GM21360 (cell line): Measurements from ENCODE around the gene CCHCR1.

Experiments
- ATAC-seq: cut with Tn5 transposase; IDR thresholded peaks from one replicate; pipeline ENCODE4 v1.9.1; 2021; ENCODE audit warnings: mild to moderate bottlenecking, moderate library complexity; ENCODE audit not compliant: unreplicated experiment

CCHCR1 gene

DNA sequence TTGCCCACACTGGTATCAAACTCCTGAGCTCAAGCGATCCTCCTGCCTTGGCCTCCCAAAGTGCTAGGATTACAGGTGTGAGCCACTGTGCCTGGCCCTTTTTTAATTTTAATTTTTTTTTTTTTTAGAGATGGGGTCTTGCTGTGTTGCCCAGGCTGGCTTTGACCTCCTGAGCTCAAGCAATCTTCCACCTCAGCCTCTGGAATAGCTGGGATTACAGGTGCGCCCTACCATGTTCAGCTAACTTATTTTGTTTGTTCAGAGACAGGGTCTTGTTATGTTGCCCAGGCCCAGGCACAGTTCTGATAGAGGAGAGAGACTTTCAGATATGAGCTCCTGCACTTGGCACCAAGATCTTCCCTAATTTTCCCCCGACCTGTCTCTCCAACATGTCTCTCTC is 26.9 kb downstream of the CCHCR1 start:
- no peak for ATAC-seq

DNA sequence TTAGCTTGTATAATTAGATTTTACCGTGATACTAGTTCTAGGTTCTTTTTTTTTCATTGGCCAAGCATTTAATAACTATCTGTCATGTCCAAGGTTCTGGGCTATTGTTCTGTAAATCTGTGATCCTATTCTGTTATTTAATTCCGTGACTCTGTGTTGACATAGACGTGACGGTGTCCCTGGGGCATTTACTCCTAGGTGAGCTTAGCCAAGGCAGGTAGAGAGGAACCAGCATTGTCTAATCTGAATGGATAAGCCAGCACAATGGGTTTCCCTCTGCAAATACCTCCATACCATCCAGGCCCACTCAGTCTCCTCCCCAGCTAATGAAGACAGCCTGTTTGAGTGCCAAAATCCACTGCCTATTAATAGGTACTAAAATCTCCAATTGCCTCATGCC is 28.5 kb downstream of the CCHCR1 start:
- ATAC-seq = no peak

DNA sequence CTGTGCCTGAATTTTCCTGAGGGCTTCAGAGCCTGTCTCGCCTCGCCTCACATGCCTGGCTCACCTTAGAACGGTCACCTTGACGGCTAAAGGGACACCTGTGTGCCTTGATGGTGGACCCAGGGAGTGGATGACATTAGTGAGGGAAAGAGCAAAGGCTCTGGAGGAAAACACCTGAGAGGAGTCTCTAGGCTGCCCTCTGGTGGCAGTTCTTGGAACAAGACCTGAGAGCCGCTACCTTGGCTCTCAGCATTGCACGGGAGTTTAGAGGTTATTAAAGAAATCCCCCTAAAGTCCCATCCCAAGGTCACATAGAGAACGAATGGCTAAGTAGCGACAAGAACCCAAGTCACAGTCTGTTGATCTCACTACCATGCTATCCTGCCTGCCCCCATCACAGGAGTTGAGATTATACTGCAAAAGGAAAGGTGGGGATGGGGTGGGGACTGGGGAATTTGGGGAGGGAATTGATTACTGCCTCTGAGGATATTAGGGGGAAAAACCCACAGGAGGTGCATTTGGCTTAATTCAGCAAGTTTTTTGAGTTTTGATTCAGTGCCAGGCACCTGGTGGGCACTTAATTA is 29.4 kb downstream of the CCHCR1 start:
- ATAC-seq = no peak

DNA sequence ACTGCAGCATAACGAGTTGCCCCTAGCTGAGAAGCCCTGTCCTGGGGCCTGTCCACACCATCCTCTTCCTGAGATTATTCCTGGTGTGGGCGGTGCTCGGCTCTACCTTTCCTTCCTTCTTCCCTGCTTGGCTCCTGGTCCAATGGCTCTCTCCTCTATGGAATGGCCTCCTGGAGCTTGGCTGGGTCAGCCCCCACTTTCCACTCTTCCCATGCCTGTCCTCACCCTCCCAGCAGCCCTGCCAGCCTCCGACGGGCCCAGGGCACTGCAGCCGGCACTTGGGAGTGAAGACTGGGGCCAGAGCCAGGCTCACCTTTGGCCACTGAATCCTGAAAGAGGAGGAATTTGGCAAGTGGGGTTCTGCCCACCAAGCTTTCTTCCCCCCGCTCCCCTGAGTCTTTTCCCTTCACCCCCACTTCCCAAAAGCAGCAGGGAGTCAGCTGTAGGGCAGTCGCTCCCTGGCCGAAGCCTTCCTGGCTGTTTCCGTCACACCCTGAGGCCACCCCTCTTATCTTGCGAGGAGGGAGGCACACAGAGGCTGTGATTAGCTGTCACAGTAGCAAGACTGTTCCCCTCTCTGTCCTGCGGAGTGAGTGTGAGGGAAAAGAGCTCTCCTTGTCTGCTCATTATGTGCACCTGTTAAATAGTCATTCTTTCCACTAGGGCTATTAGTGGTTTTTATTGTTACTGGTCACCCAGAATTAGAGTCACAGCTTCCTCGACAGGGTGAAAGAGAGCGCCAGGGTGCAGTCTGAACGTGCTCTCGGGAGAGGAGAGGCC is 31.0 kb downstream of the CCHCR1 start:
- ATAC-seq = no peak

DNA sequence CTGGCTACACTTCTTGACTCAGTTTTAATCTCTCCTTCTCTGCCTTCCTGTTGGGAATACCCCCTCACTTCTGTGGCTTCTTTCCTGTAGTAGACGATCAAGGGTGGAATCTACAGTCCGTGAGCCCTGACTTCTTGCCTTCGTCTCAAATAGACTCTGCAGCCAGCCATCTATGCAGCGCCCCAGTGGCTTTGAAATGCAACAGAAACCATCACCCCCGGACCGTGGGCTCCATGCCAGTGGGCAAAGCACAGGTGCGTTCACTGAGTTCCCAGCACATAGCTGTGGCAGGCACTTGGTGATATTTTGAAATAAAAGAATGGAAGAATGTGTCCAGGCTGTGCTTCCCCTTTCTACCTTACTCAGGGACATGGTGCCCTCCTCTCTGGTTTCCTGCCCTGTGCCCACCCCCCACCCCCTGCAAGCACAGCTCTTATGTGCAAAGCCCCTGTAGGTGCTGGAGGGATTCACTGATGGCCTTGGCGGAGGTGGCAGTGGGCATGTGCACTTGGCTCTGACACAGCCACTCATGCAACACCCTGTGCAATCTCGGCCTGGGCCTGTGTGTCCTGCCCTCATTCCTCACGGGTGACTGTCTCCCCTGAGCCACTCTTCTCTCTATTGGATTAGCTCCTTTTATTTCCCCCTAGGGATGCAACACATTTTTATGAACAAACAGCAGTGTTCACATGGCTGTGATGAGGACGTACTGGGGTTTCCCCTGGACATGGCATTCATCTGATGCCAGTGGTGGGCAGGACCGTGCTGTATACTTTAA is 31.8 kb downstream of the CCHCR1 start:
- ATAC-seq = no peak

DNA sequence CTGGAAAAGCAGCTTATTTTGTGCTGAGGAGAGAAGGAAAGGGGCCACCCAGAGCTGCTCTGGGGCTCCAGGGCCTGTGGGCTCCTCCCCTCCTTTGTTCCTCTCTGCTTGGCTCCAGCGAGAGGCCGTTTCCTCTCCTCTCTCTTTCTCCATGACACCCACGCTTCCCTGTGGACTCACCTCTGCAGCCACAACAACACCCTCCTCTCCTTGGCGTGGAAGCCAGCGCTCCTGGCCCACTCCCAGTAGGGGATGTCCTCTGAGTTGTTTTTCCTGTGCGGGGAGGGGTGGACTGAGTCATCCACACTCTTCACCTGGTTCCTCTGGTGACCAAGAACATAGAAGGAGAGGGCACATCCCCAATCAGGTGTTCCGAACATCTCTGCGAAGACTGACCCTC is 32.4 kb downstream of the CCHCR1 start:
- no peak for ATAC-seq

DNA sequence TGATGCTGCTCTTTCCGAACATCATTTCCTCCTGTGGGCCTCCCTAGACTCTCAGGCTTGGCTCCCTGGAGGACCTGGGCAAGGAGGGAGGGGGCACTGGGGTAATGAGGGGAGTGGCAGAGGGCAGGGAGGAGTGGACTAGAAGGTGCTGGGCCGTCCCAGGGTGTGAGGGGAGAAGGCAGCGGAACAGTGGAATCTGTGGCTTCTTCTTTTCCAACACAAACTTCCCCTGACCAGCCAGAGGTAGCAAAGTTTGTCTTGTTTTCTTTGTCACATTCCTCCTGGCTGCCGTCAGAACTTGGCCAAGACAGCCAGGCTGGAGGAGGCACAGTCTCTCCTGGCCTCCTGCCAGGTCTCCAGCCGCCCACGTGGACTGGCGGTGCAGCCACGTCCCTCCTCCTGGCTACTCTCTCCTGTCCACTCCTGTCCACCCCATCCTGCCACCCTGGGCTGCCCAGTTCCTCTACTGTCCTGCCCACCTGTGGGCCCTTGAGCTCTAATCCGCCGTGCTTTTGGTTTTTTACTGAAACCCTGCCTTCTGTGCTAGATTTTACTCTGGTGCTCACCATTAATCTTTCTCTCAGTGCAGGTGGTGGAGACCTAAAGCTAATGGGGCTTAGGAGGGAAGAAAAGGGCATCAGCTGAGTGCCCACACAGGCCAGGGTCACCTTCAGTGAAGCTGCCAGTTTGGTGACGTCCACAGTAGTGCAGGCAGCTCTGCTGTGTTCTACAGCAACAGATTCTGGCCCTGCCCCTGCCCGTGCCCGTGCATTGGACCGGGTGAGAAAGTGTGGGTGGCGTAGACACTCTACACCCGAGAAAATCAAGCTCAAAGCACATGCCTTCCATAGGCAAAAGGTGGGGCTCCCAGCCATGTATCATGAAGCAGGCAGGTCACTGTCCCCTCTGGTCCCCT is 34.6 kb downstream of the CCHCR1 start:
- ATAC-seq = no peak

DNA sequence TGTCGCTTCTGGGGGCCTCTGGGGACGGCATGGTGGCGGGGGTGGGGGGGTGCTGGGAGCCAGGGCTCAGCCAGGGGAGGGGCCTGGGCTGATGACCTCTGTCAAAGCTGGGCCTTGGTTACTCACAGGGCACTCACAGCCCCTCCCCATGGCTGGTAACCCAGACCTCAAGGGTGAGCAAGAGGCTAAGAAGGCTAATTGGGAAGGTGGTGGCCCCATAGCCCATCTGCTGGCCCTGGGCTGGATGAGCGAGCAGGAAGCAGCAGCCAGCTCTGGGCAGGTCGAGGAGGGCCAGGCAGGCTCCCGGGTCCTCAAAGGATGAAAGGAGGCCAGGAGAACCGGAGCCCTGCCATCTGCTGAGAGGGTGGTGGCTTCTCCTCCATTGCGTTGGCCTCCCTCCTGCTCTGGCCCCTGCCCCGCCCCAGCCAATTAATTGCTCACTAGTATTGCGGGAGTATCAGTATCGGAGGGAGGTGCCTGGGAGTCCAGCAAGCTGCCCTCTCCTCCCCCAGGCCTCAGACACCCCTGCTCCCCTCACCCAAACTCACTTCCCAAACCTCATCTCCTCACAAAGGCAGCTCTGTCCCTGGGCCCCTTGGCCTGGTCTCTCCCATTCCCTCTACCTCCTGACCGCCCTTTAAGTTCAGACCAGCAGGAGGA is 36.3 kb downstream of the CCHCR1 start:
- no peak for ATAC-seq

DNA sequence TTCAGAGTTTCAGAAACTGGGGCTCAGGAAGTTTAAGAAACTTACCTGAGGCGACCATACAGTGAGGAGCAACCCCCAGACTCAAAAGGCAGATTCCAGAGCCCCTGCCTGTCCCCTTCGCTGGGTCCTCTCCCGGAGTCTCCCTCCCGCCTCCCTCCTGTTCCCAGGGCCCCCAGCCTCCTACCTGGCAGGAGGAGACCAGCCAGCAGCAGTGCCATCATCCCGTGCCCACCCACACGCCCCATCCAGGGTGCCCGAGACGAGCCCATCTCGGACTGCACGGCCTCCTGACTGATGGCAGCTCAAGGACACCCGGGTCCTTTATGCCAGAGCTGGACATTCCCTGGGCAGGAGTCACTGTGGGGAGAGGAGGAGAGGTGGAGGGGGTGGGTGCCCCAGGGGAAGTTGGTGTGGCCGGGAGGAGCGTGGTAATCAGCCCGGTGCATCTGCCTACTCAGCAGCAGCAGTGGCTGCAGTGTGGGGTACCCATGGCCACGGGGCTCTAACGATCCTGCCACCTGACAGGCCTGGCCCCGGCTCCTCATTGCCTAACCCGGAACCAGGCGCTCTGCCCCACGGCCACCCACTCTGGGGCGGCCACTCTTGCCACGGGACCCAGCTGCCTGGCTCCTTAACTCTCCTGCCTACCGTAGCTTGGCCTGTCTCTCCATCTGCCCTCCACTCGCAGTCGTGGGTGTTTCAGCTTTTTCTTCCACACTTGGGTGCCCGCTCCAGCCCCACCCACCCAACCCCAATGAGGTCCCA is 37.3 kb downstream of the CCHCR1 start, which contains the start of gene CDSN:
Gene CDSN, minus strand, starts transcription at position 296 of the 765 bp plus-strand sequence. Its CDS starts 27 bp downstream, at position 269.
- ATAC-seq = no peak

DNA sequence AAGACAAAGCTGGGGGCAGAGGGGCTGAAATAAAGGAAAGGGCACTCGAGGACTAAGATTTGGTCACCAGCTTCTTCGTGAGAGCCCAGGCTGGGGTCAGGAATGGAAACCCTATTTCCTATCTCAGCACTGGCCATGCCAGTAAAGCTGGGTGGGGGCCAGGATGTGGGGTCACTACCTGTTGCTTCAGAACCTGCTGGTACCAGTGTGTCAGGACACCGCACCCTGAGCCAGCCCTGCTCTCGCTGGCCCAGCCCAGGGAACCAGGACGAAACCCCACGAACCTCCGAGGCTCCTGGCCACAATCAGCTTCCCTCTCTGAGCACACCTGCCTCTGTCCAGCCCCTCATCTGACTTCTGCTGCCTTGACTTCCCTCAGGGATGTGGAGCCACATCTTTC is 39.4 kb downstream of the CCHCR1 start:
- no peak for ATAC-seq

DNA sequence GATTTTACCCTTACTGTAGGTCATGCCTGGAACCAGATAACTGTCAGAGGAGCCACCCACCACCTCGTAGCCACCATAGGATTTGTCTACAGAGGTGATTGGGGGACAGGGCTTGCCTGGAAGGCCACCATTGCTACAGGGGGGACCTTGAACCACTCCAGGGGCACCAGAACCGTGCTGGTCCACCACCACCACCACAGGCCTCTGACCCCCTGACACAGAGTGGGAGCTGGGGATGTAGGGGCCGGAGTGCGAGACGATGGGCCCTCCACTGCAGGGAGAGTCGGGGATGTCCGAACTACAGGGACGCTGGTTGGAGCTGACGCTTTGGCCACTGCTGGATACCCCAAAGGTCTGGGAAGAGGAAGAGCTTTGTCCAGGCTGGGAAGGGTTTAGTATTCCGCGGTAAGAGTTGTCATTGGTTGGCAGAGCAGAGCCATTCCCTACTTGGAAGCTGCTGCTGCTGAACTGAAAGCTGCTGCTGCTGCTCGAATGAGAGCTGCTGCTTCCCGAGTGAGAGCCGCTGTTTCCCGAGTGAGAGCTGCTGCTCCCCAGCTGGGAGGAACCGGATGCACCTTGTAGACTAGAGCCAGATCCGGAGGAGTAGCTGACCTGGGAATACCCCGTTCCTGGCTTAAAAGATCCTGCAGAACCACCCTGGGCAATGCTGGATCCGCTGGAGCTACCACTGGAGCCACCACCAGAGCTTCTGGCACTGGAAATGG is 40.8 kb downstream of the CCHCR1 start:
- ATAC-seq = no peak

DNA sequence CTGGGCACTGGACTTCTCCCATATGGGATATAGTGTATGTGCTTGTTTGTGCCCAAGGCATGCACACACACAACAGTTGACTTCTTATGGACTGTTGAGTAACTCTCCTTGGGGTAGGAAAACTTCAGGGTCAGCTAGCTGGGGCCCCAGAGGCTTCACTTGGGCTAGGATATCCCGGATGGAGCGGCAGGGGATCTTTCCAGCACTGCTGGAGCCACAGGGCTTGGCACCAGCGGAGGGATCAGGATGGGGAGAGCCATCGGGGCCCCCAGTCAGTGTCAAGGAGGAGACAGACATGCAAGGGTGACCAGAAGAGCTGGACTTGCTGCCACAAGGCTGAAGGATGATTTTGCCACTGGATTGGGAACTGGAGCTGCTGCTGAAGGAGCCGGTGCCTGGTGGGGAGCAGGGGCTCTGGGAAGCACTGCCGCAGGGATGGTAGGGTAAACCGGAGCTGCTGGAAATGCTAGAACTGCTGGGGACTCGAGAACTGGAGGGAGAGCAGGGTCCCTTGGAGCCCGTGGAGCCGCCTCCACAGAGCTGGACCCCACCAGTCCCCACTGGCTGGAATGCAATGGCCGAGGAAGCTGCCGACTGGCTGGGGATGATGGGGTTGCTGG is 41.6 kb downstream of the CCHCR1 start:
- no peak for ATAC-seq

DNA sequence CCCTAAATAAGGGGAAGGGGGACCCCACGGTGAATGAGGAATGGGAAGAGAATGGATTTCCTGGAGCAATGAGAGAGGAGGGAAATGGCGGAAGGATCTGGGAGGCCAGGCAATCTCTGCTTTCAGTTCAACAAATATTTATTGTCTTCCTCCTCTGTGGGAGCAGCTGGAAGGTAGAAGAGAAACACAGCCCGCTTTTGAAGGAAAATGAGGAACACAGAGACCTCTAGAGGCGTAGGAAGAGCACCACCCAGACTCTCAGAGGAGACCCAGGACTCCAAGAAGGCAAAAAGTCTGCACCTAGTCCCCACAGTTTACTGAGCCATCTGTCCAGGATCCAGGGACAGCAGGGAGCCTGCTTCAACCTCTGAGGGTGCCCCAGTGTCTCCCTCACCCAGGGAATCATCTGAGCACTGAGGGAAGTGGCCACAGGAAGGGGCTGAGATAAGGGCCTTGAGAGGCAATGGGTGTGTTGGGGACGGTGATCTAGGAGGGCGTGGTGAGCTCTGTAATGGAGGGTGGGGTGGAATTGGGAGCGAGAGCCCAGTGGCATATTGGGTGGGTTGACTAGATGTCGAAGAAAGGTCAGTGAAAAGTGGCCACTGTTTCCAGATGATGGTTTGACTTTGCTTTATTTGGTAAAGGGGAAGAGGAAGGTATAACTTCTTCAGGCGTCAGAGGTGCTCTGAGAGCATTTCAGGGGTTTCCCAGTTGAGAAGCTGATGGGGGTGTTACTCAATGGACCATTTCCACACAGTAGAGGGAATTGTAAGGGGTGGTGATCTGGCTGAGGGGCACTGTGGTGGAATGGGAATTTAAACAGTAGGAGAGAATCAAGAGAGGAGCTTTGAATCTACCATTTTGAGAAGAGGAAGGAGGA is 42.4 kb downstream of the CCHCR1 start:
- ATAC-seq = no peak

DNA sequence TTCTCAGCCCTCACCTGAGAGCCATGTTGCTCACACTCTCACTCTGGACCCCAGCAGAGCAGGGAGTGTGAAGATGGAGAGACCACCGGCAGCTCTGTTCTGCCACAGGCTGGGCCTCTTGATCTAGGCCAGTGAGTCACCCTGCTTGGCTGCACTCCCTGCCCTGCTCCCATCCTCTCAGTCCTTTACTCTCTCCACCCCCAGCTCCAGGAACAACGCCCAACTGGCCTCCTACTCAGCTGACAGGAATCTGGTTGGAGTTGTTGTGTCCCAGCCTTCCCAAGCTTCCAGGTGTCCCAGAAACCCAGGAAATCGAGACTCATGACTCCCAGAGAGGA is 43.1 kb downstream of the CCHCR1 start, which contains the start of gene PSORS1C1:
Gene PSORS1C1, plus strand, starts transcription at position 260 of the 338 bp plus-strand sequence. CDS start 14,833 bp downstream, outside the sequence.
- ATAC-seq = no peak

DNA sequence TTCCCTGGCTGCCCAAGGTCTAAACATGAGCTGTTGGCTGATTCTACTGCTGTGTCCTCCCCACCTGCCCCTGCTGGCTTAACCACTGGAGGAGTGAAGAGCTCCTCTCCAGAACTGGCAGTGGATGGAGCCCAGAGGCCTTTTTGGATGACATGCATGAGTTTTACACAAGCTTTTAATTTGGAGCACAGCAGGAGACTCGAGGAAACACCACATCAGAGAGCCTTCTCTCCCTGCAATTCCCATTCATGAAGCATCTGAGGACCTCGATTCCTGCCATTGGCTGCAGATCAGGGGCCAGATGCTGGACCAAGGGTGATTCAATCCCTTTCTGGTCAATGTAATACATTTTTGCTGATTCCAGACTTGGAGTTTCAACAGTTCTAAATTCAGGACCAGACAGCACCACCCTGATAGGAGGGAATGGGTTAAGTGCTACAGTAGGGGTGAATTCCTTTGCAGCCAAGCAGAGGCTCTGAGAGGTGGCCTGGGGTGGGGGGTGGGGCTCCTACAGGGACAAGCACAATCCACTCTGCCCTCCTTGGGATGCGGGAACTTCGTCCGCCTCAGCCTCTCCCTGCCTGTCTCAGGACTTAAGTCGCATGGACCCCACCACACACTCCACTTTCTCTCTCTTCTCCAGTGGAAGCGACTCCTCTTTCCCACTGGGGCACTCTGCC is 43.6 kb downstream of the CCHCR1 start:
- ATAC-seq = no peak

DNA sequence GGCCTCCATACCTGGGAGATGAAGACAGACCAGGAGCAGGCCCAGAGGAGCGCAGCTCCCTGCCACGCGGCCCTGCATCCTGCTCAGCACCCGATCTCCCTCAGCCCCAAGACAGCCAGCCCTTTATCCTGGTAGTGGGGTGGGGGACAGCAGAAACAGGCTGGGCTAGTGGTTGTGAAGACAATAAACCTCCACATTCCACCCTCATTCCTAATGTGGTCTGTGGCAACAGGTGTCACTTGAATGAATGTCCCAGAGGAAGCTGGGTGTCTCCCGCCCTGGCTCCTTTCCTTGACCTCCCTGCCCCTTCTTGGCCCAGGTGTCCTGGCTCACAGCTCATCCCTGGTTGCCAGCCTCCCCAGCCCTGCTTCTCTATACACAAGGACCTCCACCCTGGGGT is 45.1 kb downstream of the CCHCR1 start, which contains the start of gene C6orf15:
Gene C6orf15, minus strand, starts transcription at position 98 of the 400 bp plus-strand sequence. Its CDS starts 20 bp downstream, at position 78.
- ATAC-seq = no peak

DNA sequence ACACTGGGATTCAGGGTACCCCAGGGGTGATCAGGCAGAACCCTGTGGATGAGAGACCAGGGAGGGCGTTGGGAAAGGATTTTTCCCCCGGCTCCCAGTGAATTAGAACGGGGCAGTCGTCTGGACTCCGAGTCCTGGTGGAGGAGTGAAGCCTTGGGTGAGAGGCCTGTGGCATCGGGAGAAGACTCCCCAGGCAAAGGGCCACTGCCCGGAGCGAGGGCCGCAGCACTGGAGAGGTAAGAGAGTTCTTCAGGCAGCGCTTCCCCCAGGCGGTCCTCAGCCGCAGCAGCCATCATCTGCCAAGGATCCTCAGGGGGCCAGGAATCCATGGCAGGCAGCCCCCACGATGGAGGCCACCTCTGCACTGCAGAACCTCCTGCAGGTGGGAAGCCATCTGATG is 45.9 kb downstream of the CCHCR1 start:
- ATAC-seq = no peak
